Retinal pigment epithelial cell (primary cell): ENCODE data around the gene HOXA13.

Experiments
- DNase-seq: peaks from one replicate; pipeline ENCODE4 v3.0.0-alpha.2; 2010; ENCODE audit warnings: low read depth
- H3K4me3 ChIP-seq: 2 replicates; pipeline ENCODE4 v1.5.1; 2011; ENCODE audit warnings: mild to moderate bottlenecking, low read length, control low read depth, moderate library complexity
- CTCF ChIP-seq: conservative IDR thresholded peaks from 2 replicates; pipeline ENCODE4 v1.5.1; 2011; ENCODE audit warnings: low read depth, low read length, control low read depth, inconsistent platforms

The HOXA13 gene

GRCh38 chr7:27175626-27176523 lies 24.0 kb downstream of the HOXA13 start:
- no peak overlapping the region for H3K4me3 ChIP-seq
- DNase-seq = no peak
- no peak for TF ChIP-seq CTCF

- no peak overlapping the region for H3K4me3 ChIP-seq
- DNase-seq = no peak
- no peak for TF ChIP-seq CTCF
Observed at GRCh38 chr7:27174874-27175625, 24.8 kb downstream of the HOXA13 start.

GRCh38 chr7:27173956-27174873 lies 25.7 kb downstream of the HOXA13 start, which contains the start of gene HOXA10:
Gene HOXA10 (minus strand): TSS chr7:27174320. CDS start chr7:27174306, 14 bp downstream.
- H3K4me3 ChIP-seq = no peak within 1 kb of the TSS
- DNase-seq = no peak
- TF ChIP-seq CTCF = no peak

- no peak overlapping the region for H3K4me3 ChIP-seq
- TF ChIP-seq CTCF = no peak
- no peak for DNase-seq
Observed at GRCh38 chr7:27173511-27173955, 26.4 kb downstream of the HOXA13 start.

GRCh38 chr7:27172823-27173510 lies 26.9 kb downstream of the HOXA13 start:
- DNase-seq = no peak
- no peak overlapping the region for H3K4me3 ChIP-seq
- no peak for TF ChIP-seq CTCF

GRCh38 chr7:27172315-27172774 lies 27.5 kb downstream of the HOXA13 start:
- no peak for TF ChIP-seq CTCF
- DNase-seq = no peak
- no peak overlapping the region for H3K4me3 ChIP-seq
